Measurements from ENCODE around the gene IRF2BP1. TPM values are rescaled to one million over a fixed set of nuclear protein-coding genes. Genes with fewer than 3 reads are reported as not detected.

Gene IRF2BP1
- total RNA-seq, 2 donors from 2014 or later, result 20.3 to 29.7 TPM

DNA sequence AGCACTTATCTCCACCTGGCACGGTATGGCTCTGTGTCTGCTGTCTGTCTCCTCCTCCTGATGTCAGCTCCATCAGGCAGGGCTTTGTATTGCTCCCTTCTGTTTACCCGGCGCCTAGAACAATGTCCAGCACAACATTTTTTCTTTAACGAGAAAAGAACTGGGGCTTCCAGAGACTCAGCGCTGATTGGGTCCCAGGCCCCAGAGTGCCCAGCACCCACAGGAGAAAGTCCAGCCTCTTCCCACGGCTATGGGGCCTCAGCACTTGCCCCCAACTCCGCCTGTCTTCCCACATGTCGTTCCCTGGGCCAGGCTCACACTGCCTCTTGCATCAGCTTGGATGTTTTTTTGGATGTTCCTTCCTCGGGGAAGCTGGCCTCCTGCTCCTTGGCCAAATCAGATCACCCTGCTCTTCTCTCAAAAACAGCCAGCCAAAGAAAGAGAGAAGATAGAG is 9.6 kb upstream of the IRF2BP1 start:
- H3K36me3 ChIP-seq, result no peaks in the 10 kb centered on the region
- DNase-seq, result no peak
- intact Hi-C loops (cut with DNase I), result no loop called here
- H3K4me3 ChIP-seq, result no peak overlapping the region
- no peaks in the 10 kb centered on the region for H3K4me1 ChIP-seq
- no peaks in the 10 kb centered on the region for H3K27me3 ChIP-seq
- H3K9ac ChIP-seq (ENCODE audit: low read depth in 2 of 2, low read length in 2 of 2), result no peak overlapping the region
- TF ChIP-seq, protein P1, sequence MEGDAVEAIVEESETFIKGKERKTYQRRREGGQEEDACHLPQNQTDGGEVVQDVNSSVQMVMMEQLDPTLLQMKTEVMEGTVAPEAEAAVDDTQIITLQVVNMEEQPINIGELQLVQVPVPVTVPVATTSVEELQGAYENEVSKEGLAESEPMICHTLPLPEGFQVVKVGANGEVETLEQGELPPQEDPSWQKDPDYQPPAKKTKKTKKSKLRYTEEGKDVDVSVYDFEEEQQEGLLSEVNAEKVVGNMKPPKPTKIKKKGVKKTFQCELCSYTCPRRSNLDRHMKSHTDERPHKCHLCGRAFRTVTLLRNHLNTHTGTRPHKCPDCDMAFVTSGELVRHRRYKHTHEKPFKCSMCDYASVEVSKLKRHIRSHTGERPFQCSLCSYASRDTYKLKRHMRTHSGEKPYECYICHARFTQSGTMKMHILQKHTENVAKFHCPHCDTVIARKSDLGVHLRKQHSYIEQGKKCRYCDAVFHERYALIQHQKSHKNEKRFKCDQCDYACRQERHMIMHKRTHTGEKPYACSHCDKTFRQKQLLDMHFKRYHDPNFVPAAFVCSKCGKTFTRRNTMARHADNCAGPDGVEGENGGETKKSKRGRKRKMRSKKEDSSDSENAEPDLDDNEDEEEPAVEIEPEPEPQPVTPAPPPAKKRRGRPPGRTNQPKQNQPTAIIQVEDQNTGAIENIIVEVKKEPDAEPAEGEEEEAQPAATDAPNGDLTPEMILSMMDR (IDR thresholded peaks at IDR 0.05), result no peak
- no peaks in the 10 kb centered on the region for H3K9me3 ChIP-seq
- no peak overlapping the region for H3K27ac ChIP-seq

DNA sequence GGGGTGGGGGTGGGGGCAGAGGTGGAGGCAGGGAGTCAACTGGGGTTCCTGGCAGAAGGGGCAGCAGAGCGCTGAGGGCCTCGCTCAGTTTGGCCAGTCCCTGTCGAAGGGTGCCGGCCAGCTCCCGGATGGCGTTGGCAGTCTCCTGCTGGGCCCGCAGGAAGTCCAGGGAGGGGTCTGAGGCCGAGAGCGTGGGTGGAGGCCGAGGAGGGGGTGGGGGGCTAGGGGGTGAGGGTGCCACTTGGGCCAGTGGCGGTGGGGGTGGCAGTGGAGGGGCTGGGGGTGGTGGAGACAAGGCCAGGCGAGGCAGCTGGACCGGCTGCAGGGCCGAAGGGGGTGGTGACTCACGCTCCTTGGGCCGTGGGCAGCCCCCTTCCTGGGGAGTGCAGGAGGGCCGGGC is 4.9 kb upstream of the IRF2BP1 start:
- Histone ChIP-seq H3K27ac (no peak overlapping the region), H3K27me3 (no peaks in the 10 kb centered on the region), H3K4me3 (no peak overlapping the region), H3K36me3 (no peaks in the 10 kb centered on the region), H3K9me3 (no peaks in the 10 kb centered on the region), H3K4me1 (peaks cover 3% of the 10 kb centered on the region), H3K9ac (ENCODE audit: low read depth in 2 of 2, low read length in 2 of 2) (no peak overlapping the region)
- no peak for DNase-seq
- TF ChIP-seq, protein P1 (IDR thresholded peaks at IDR 0.05), result no peak
- intact Hi-C loops (cut with DNase I), result no loop called here

DNA sequence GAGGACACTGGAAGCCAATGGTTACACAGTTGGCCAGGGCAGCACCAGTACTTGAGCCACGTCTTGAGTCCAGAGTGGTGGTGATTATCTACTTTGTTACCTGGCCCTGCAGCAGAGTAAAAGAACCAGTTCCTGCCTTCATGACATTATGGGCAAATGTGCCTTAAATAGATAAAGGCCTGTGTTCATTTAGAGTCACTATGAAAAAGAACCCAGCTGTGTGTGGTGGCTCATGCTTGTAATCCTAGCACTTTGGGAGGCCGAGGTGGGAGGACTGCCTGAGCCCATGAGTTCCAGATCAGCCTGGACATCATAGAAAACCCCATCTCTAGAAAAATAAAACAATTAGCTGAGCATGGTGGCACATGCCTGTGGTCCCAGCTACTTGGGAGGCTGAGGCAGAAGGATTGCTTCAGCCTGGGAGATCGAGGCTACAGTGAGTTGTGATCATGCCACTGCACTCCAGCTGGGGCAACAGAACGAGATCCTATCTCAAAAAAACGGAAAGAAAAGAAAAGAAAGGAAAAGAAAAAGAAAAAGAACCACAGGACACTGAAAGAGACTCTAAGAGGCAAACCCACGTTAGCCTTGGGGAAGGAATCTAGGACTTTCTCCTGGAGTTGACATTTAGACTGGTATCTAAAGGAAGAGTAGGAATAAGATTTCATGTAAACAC is 3.4 kb upstream of the IRF2BP1 start:
- intact Hi-C loops (cut with DNase I), result loop anchor here (10.0 kb wide), 1 partner anchor 75 kb away; the partner anchor contains the start of gene RSPH6A
- TF ChIP-seq, protein P1 (IDR thresholded peaks at IDR 0.05), result no peak
- Histone ChIP-seq H3K4me3 (no peak overlapping the region), H3K27me3 (no peaks in the 10 kb centered on the region), H3K27ac (no peak overlapping the region), H3K9me3 (no peaks in the 10 kb centered on the region), H3K9ac (ENCODE audit: low read depth in 2 of 2, low read length in 2 of 2) (no peak overlapping the region), H3K36me3 (no peaks in the 10 kb centered on the region), H3K4me1 (peaks cover 14% of the 10 kb centered on the region)
- no peak for DNase-seq

DNA sequence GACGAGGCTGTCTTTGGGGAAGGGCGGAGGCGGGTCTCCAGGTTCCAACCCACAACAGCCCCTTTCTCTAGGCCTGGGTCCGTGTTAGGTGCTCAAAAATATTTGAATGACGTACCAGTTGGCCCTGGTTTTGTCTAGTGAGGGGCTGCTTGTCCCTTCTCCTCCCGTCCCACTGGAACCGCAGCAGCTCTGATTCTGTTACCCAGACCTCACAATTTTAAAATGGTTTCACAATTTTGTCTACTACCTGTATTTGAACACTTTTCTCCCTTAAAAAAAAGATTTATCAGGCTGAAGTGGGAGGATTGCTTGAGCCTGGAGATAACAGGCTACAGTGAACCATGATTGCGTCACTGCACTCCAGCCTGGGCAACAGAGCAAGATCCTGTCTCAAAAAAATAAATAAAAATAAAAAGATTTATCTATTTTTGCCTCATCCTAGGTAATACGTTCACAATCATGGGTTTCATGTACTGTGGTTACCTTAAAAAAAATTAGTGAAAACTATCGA is 1.3 kb upstream of the IRF2BP1 start:
- TF ChIP-seq, protein P1 (IDR thresholded peaks at IDR 0.05), result no peak
- Histone ChIP-seq H3K9ac (ENCODE audit: low read depth in 2 of 2, low read length in 2 of 2) (peak overlapping the region; percentile 76 to 89), H3K36me3 (no peaks in the 10 kb centered on the region), H3K4me1 (peaks cover 21% of the 10 kb centered on the region), H3K27me3 (no peaks in the 10 kb centered on the region), H3K9me3 (no peaks in the 10 kb centered on the region), H3K27ac (peak overlapping the region; percentile 89), H3K4me3 (peak overlapping the region; percentile 89)
- intact Hi-C loops (cut with DNase I), result loop anchor here (10.0 kb wide), 1 partner anchor 72 kb away; the partner anchor contains the start of gene RSPH6A
- no peak for DNase-seq

DNA sequence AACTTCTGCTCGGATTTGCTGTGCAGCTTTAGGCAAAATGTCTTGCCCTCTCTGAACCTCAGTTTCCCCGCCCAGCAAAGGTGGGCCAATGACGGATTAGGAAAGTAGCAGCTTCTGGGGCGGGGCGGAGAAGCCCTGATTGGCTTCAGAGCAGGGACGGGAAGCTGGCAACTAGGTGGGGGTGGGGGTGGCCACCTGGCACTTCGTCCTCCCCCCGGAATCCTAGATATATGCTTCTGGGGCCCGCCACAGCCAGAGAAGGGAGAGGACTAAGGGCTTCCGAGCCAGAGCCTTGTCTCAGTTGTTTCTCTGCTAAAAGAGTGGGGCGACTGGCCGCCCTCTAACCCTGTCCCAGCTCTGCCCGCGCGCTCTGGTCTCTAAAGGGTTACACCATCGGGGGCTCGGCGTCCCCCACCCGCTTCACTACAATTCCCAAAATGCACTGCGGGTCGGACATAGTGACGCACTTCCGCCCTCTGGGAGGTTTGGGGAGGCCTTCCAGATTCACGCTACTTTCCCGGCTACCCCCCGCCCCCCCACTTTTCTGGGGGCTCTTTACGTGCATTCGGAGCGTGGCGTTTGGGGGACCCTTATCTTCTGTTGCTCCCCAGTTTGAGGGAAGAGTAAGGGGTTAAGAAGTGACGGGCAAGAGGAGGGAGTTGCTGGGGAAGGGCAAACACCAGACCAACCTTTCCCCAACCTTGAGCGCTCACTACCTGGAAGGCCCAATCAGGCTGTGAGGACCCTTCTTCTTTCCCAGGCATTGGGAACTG is 672 bp upstream of the IRF2BP1 start:
- Histone ChIP-seq H3K27me3 (no peaks in the 10 kb centered on the region), H3K4me3 (peak overlapping the region; percentile 89), H3K36me3 (no peaks in the 10 kb centered on the region), H3K9me3 (no peaks in the 10 kb centered on the region), H3K9ac (ENCODE audit: low read depth in 2 of 2, low read length in 2 of 2) (peak overlapping the region; percentile 76 to 89), H3K27ac (peak overlapping the region; percentile 89), H3K4me1 (peaks cover 21% of the 10 kb centered on the region)
- intact Hi-C loops (cut with DNase I), result loop anchor here (10.0 kb wide), 1 partner anchor 72 kb away; the partner anchor contains the start of gene RSPH6A
- peak; percentile 95 for DNase-seq
- TF ChIP-seq, protein P1 (IDR thresholded peaks at IDR 0.05), result no peak
